HEK293 (cell line): ENCODE data around the gene RUFY4.

Experiments
- CTCF ChIA-PET: fragments of 350-600 bp; formaldehyde crosslinking; extraction: SDS; loops from one replicate; lab custom pipeline; 2021; ENCODE audit warnings: antibody characterized with exemption; lab: Yijun Ruan, JAX
- POLR2A ChIA-PET: fragments of 300-600 bp; formaldehyde crosslinking; extraction: SDS; loops from one replicate; lab custom pipeline; 2020; ENCODE audit warnings: antibody characterized with exemption, inconsistent platforms; lab: Yijun Ruan, JAX
- H3K27ac ChIP-seq: fragments of 200-500 bp; sonication (Bioruptor generic); 2 replicates; pipeline ENCODE4 v1.5.1; 2014; ENCODE audit warnings: low read depth, low read length, control low read depth, inconsistent platforms; ENCODE audit errors: extremely low read depth
- H3K36me3 ChIP-seq, 2 experiments: fragments of 200-500 bp in 1 of 2; sonication (Bioruptor generic) in 1 of 2; 1 replicate in 1 of 2; 2 replicates in 1 of 2; pipeline ENCODE4 v1.5.1; 2014 to 2017; ENCODE audit warnings: inconsistent platforms in 2 of 2, low read length in 2 of 2; ENCODE audit not compliant: control insufficient read depth in 2 of 2, insufficient read depth in 1 of 2
- H3K4me1 ChIP-seq: fragments of 200-500 bp; sonication (Bioruptor generic); 2 replicates; pipeline ENCODE4 v1.5.1; 2014; ENCODE audit warnings: mild to moderate bottlenecking, low read length, inconsistent platforms; ENCODE audit not compliant: control insufficient read depth, insufficient read depth
- H3K4me3 ChIP-seq: 2 replicates; pipeline ENCODE4 v1.5.1; 2011; ENCODE audit warnings: low read depth, mild to moderate bottlenecking, control low read depth, low read length, moderate library complexity
- H3K9me3 ChIP-seq: fragments of 200-500 bp; sonication (Bioruptor generic); 2 replicates; pipeline ENCODE4 v1.5.1; 2014; ENCODE audit warnings: low read depth, low read length, inconsistent platforms; ENCODE audit not compliant: control insufficient read depth, insufficient read depth
- GLIS1 ChIP-seq: fragments of 450-650 bp; formaldehyde crosslinking; IDR thresholded peaks from 2 replicates; pipeline ENCODE4 v1.5.1; 2016; ENCODE audit warnings: missing biosample characterization, missing genetic modification characterization
- GLIS2 ChIP-seq: fragments of 450-650 bp; formaldehyde crosslinking; IDR thresholded peaks from 2 replicates; pipeline ENCODE4 v1.5.1; 2016; ENCODE audit warnings: missing biosample characterization, missing genetic modification characterization
- KLF17 ChIP-seq: fragments of 450-650 bp; formaldehyde crosslinking; IDR thresholded peaks from 2 replicates; pipeline ENCODE4 v1.5.1; 2016; ENCODE audit warnings: missing biosample characterization, missing genetic modification characterization
- KLF7 ChIP-seq: fragments of 450-650 bp; formaldehyde crosslinking; IDR thresholded peaks from 2 replicates; pipeline ENCODE4 v1.5.1; 2016; ENCODE audit warnings: missing biosample characterization, missing genetic modification characterization, borderline replicate concordance
- KLF9 ChIP-seq: fragments of 450-650 bp; formaldehyde crosslinking; IDR thresholded peaks from 2 replicates; pipeline ENCODE4 v1.5.1; 2016; ENCODE audit warnings: missing biosample characterization, missing genetic modification characterization, low read depth
- MYNN ChIP-seq: fragments of 450-650 bp; formaldehyde crosslinking; IDR thresholded peaks from 2 replicates; pipeline ENCODE4 v1.5.1; 2016; ENCODE audit warnings: missing biosample characterization, missing genetic modification characterization, borderline replicate concordance
- TRIM28 ChIP-seq: IDR thresholded peaks from 2 replicates; pipeline ENCODE4 v1.6.1; 2011; ENCODE audit warnings: low read length, control low read depth, borderline replicate concordance
- TSHZ1 ChIP-seq: fragments of 450-650 bp; formaldehyde crosslinking; IDR thresholded peaks from 2 replicates; pipeline ENCODE4 v1.5.1; 2016; ENCODE audit warnings: missing biosample characterization, missing genetic modification characterization, borderline replicate concordance
- YY1 ChIP-seq: fragments of 450-650 bp; formaldehyde crosslinking; IDR thresholded peaks from 2 replicates; pipeline ENCODE4 v1.5.1; 2018; ENCODE audit warnings: missing biosample characterization, missing genetic modification characterization
- ZBTB17 ChIP-seq: fragments of 450-650 bp; formaldehyde crosslinking; IDR thresholded peaks from 2 replicates; pipeline ENCODE4 v1.5.1; 2016; ENCODE audit warnings: missing biosample characterization, missing genetic modification characterization
- ZFP37 ChIP-seq: fragments of 450-650 bp; formaldehyde crosslinking; IDR thresholded peaks from 2 replicates; pipeline ENCODE4 v1.5.1; 2016; ENCODE audit warnings: missing biosample characterization, missing genetic modification characterization
- ZNF133 ChIP-seq: fragments of 450-650 bp; formaldehyde crosslinking; IDR thresholded peaks from 2 replicates; pipeline ENCODE4 v1.5.1; 2016; ENCODE audit warnings: missing biosample characterization, missing genetic modification characterization
- ZNF138 ChIP-seq: fragments of 450-650 bp; formaldehyde crosslinking; IDR thresholded peaks from 2 replicates; pipeline ENCODE4 v1.5.1; 2016; ENCODE audit warnings: missing biosample characterization, missing genetic modification characterization, borderline replicate concordance
- ZNF2 ChIP-seq: fragments of 450-650 bp; formaldehyde crosslinking; IDR thresholded peaks from 2 replicates; pipeline ENCODE4 v1.5.1; 2016; ENCODE audit warnings: missing biosample characterization, missing genetic modification characterization
- ZNF202 ChIP-seq: fragments of 450-650 bp; formaldehyde crosslinking; IDR thresholded peaks from 2 replicates; pipeline ENCODE4 v1.5.1; 2016; ENCODE audit warnings: missing biosample characterization, missing genetic modification characterization, borderline replicate concordance
- ZNF223 ChIP-seq: fragments of 450-650 bp; formaldehyde crosslinking; IDR thresholded peaks from 2 replicates; pipeline ENCODE4 v1.5.1; 2016; ENCODE audit warnings: missing biosample characterization, missing genetic modification characterization
- ZNF274 ChIP-seq, 2 experiments: fragments of 200-500 bp in 1 of 2; fragments of 450-650 bp in 1 of 2; sonication (Bioruptor generic) in 1 of 2; formaldehyde crosslinking in 1 of 2; IDR thresholded peaks; 2 replicates each; pipeline versions ENCODE4 v1.5.1 to v1.6.1; 2014 to 2016; ENCODE audit warnings: borderline replicate concordance in 1 of 2, inconsistent platforms in 1 of 2, low read length in 1 of 2, missing biosample characterization in 1 of 2, missing genetic modification characterization in 1 of 2
- ZNF292 ChIP-seq: fragments of 450-650 bp; formaldehyde crosslinking; IDR thresholded peaks from 2 replicates; pipeline ENCODE4 v1.5.1; 2016; ENCODE audit warnings: low read depth, missing biosample characterization, missing genetic modification characterization, borderline replicate concordance
- ZNF426 ChIP-seq: fragments of 450-650 bp; formaldehyde crosslinking; IDR thresholded peaks from 2 replicates; pipeline ENCODE4 v1.5.1; 2017; ENCODE audit warnings: missing biosample characterization, missing genetic modification characterization, mild to moderate bottlenecking, inconsistent platforms, moderate library complexity
- ZNF707 ChIP-seq: fragments of 450-650 bp; formaldehyde crosslinking; IDR thresholded peaks from 2 replicates; pipeline ENCODE4 v1.5.1; 2016; ENCODE audit warnings: missing biosample characterization, missing genetic modification characterization
- ZNF776 ChIP-seq: fragments of 450-650 bp; formaldehyde crosslinking; IDR thresholded peaks from 2 replicates; pipeline ENCODE4 v1.5.0; 2017; ENCODE audit warnings: missing biosample characterization, missing genetic modification characterization, borderline replicate concordance
- ZNF791 ChIP-seq: fragments of 450-650 bp; formaldehyde crosslinking; IDR thresholded peaks from 2 replicates; pipeline ENCODE4 v1.5.1; 2016; ENCODE audit warnings: missing biosample characterization, missing genetic modification characterization
- ZSCAN23 ChIP-seq: fragments of 450-650 bp; formaldehyde crosslinking; IDR thresholded peaks from 2 replicates; pipeline ENCODE4 v1.5.1; 2016; ENCODE audit warnings: missing biosample characterization, missing genetic modification characterization
- ZSCAN30 ChIP-seq: fragments of 450-650 bp; IDR thresholded peaks from 2 replicates; pipeline ENCODE4 v1.5.1; 2018; ENCODE audit warnings: missing biosample characterization, mild to moderate bottlenecking, missing genetic modification characterization, moderate library complexity
- TF ChIP-seq, protein P1 (sequence below): fragments of 450-650 bp; formaldehyde crosslinking; IDR thresholded peaks from 2 replicates; pipeline ENCODE4 v1.5.1; 2016; ENCODE audit warnings: missing biosample characterization, missing genetic modification characterization
- TF ChIP-seq, protein P2 (sequence below): fragments of 450-650 bp; formaldehyde crosslinking; IDR thresholded peaks from 2 replicates; pipeline ENCODE4 v1.5.1; 2016; ENCODE audit warnings: missing biosample characterization, missing genetic modification characterization

The RUFY4 gene

GRCh38 chr2:218130822-218131221, 61.8 kb downstream of the RUFY4 start:
- Histone ChIP-seq H3K9me3 (no peaks in the 10 kb centered on the region), H3K27ac (no peak overlapping the region)
- CTCF ChIA-PET, result interaction anchor here (0.6 to 1.1 kb wide), 2 partner anchors 22 to 31 kb away, joined by 3 to 4 read pairs; no protein-coding TSS in a partner anchor
- no peak for TF ChIP-seq ZNF202 (tag by site-specific recombination)
- no peak for TF ChIP-seq ZNF274 (IDR thresholded peaks at IDR 0.05; ENCODE audit: low read length)
- no peak for TF ChIP-seq ZNF274 (tag by site-specific recombination; IDR thresholded peaks at IDR 0.05; ENCODE audit: borderline replicate concordance)
- no peak for TF ChIP-seq ZBTB17 (tag by site-specific recombination)
- TF ChIP-seq ZNF2, result no peak
- TF ChIP-seq KLF17 (tag by site-specific recombination), result no peak
- no peak for TF ChIP-seq ZNF707
- TF ChIP-seq, all 188 proteins: peak for 0
- POLR2A ChIA-PET, result interaction anchor here (0.7 kb wide), 1 partner anchor 147 kb away, joined by 5 read pairs; no protein-coding TSS in a partner anchor
- H3K4me3 ChIP-seq, result no peak overlapping the region
- H3K4me1 ChIP-seq, result no peaks in the 10 kb centered on the region
- H3K36me3 ChIP-seq, result no peaks in the 10 kb centered on the region

DNA sequence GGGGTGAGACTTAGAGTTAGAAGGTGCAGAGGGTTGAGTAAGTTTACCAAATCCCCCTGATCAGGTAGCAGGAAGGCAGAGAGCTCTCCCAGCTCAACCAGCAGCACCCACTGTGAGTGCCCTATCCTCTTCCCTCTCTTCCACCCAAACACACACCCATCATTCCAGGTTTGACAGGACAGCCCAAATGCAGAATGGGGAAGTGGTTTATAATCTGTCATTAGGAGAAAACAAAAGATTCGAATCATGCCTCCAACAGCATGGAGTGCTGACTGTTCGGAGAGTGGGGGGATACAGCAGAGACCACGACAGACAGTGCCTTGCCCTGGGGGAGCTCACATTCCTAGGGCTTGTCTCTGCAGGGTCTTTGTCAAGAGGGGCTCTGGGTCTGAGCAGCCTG, 68.5 kb downstream of the RUFY4 start:
- H3K4me1 ChIP-seq, result no peaks in the 10 kb centered on the region
- no peaks in the 10 kb centered on the region for H3K9me3 ChIP-seq
- ChIA-PET POLR2A (interaction anchor here (0.6 kb wide), 1 partner anchor 326 kb away, joined by 12 read pairs; no protein-coding TSS in a partner anchor), CTCF (no interaction called here)
- no peaks in the 10 kb centered on the region for H3K36me3 ChIP-seq
- no peak for TF ChIP-seq ZNF138 (tag by site-specific recombination)
- no peak for TF ChIP-seq MYNN (tag by site-specific recombination)
- no peak for TF ChIP-seq ZFP37 (tag by site-specific recombination)
- no peak for TF ChIP-seq TRIM28
- TF ChIP-seq ZNF776 (tag by site-specific recombination), result no peak
- TF ChIP-seq YY1 (tag by site-specific recombination), result no peak
- TF ChIP-seq, protein P1, sequence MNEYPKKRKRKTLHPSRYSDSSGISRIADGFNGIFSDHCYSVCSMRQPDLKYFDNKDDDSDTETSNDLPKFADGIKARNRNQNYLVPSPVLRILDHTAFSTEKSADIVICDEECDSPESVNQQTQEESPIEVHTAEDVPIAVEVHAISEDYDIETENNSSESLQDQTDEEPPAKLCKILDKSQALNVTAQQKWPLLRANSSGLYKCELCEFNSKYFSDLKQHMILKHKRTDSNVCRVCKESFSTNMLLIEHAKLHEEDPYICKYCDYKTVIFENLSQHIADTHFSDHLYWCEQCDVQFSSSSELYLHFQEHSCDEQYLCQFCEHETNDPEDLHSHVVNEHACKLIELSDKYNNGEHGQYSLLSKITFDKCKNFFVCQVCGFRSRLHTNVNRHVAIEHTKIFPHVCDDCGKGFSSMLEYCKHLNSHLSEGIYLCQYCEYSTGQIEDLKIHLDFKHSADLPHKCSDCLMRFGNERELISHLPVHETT (tag by site-specific recombination), result no peak
- TF ChIP-seq ZNF791, result no peak
- TF ChIP-seq ZNF426 (tag by site-specific recombination), result no peak
- no peak for TF ChIP-seq ZNF223 (tag by site-specific recombination)
- no peak for TF ChIP-seq ZSCAN23 (tag by site-specific recombination)
- no peak for TF ChIP-seq ZSCAN30 (tag by site-specific recombination)
- no peak for TF ChIP-seq GLIS2 (tag by site-specific recombination)
- no peak for TF ChIP-seq ZNF133
- TF ChIP-seq, protein P2, sequence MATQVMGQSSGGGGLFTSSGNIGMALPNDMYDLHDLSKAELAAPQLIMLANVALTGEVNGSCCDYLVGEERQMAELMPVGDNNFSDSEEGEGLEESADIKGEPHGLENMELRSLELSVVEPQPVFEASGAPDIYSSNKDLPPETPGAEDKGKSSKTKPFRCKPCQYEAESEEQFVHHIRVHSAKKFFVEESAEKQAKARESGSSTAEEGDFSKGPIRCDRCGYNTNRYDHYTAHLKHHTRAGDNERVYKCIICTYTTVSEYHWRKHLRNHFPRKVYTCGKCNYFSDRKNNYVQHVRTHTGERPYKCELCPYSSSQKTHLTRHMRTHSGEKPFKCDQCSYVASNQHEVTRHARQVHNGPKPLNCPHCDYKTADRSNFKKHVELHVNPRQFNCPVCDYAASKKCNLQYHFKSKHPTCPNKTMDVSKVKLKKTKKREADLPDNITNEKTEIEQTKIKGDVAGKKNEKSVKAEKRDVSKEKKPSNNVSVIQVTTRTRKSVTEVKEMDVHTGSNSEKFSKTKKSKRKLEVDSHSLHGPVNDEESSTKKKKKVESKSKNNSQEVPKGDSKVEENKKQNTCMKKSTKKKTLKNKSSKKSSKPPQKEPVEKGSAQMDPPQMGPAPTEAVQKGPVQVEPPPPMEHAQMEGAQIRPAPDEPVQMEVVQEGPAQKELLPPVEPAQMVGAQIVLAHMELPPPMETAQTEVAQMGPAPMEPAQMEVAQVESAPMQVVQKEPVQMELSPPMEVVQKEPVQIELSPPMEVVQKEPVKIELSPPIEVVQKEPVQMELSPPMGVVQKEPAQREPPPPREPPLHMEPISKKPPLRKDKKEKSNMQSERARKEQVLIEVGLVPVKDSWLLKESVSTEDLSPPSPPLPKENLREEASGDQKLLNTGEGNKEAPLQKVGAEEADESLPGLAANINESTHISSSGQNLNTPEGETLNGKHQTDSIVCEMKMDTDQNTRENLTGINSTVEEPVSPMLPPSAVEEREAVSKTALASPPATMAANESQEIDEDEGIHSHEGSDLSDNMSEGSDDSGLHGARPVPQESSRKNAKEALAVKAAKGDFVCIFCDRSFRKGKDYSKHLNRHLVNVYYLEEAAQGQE, result no peak
- TF ChIP-seq GLIS1 (tag by site-specific recombination), result no peak
- no peak for TF ChIP-seq KLF7 (tag by site-specific recombination)
- no peak for TF ChIP-seq KLF9 (tag by site-specific recombination)
- TF ChIP-seq ZNF292 (tag by site-specific recombination), result no peak
- no peak for TF ChIP-seq TSHZ1
- no peak overlapping the region for H3K4me3 ChIP-seq
- H3K27ac ChIP-seq, result no peak overlapping the region
